KMS-11 (cell line): Measurements from ENCODE around the gene ZNRF3.

ENCODE experiments used
- H2AFZ ChIP-seq: fragments of 200-600 bp; sonication (generic); 2 replicates; pipeline ENCODE4 v1.6.1; 2016; ENCODE audit warnings: antibody characterized with exemption, mixed run types, low read depth
- H3K27ac ChIP-seq: fragments of 200-600 bp; sonication (generic); 2 replicates; pipeline ENCODE4 v1.6.1; 2016; ENCODE audit warnings: mild to moderate bottlenecking, mixed run types
- H3K27me3 ChIP-seq: fragments of 200-600 bp; sonication (generic); 2 replicates; pipeline ENCODE4 v1.6.1; 2017; ENCODE audit warnings: mild to moderate bottlenecking, low read depth, mixed run types, moderate library complexity; ENCODE audit not compliant: insufficient read depth
- H3K36me3 ChIP-seq: fragments of 200-600 bp; sonication (generic); 2 replicates; pipeline ENCODE4 v1.6.1; 2017; ENCODE audit warnings: mild to moderate bottlenecking, mixed run types; ENCODE audit not compliant: insufficient read depth
- H3K4me1 ChIP-seq: fragments of 200-600 bp; sonication (generic); 2 replicates; pipeline ENCODE4 v1.6.1; 2016; ENCODE audit warnings: mild to moderate bottlenecking, low read depth, mixed run types; ENCODE audit not compliant: poor library complexity, severe bottlenecking
- H3K4me2 ChIP-seq: fragments of 200-600 bp; sonication (generic); 2 replicates; pipeline ENCODE4 v1.7.0; 2016; ENCODE audit warnings: mild to moderate bottlenecking, mixed run types
- H3K4me3 ChIP-seq: fragments of 200-600 bp; sonication (generic); IDR thresholded peaks from 2 replicates; pipeline ENCODE4 v1.6.1; 2017; ENCODE audit warnings: low read depth, low read length, mixed read lengths; ENCODE audit not compliant: insufficient read depth
- H3K79me2 ChIP-seq: fragments of 200-600 bp; sonication (generic); 2 replicates; pipeline ENCODE4 v1.6.1; 2016; ENCODE audit warnings: low read depth, mixed run types; ENCODE audit not compliant: insufficient read depth
- H3K9ac ChIP-seq: fragments of 200-600 bp; sonication (generic); 2 replicates; pipeline ENCODE4 v1.6.1; 2016; ENCODE audit warnings: mild to moderate bottlenecking, mixed run types
- H4K20me1 ChIP-seq: fragments of 200-600 bp; sonication (generic); 2 replicates; pipeline ENCODE4 v1.6.1; 2016; ENCODE audit warnings: mild to moderate bottlenecking, mixed run types; ENCODE audit not compliant: insufficient read depth
- CTCF ChIP-seq: fragments of 200-600 bp; sonication (generic); conservative IDR thresholded peaks from 2 replicates; pipeline ENCODE4 v1.6.1; 2017; ENCODE audit warnings: low read depth, mild to moderate bottlenecking, antibody characterized with exemption, low read length, moderate library complexity, mixed read lengths

ZNRF3 gene

GRCh38 chr22:28922540-28923244 lies 39.3 kb downstream of the ZNRF3 start:
- H3K79me2 ChIP-seq: peaks cover 7% of the 10 kb centered on the region; the same call in 1 of the 2 replicates
- H3K4me3 ChIP-seq: no peak overlapping the region
- H3K4me2 ChIP-seq: no peak overlapping the region
- no peaks in the 10 kb centered on the region; the same call in 1 of the 2 replicates for H4K20me1 ChIP-seq
- H3K27ac ChIP-seq: no peak overlapping the region
- H3K4me1 ChIP-seq: peaks cover 25% of the 10 kb centered on the region
- TF ChIP-seq CTCF: no peak
- H3K27me3 ChIP-seq: no peaks in the 10 kb centered on the region
- no peak overlapping the region for H2AFZ ChIP-seq
- H3K9ac ChIP-seq: no peak overlapping the region
- H3K36me3 ChIP-seq: no peaks in the 10 kb centered on the region

GRCh38 chr22:28923826-28924732 lies 40.7 kb downstream of the ZNRF3 start:
- Histone ChIP-seq H3K9ac (no peak overlapping the region), H4K20me1 (no peaks in the 10 kb centered on the region; the same call in 1 of the 2 replicates), H3K4me2 (no peak overlapping the region), H3K27ac (no peak overlapping the region), H2AFZ (no peak overlapping the region), H3K79me2 (peaks cover 7% of the 10 kb centered on the region; the same call in 1 of the 2 replicates), H3K4me3 (no peak overlapping the region), H3K36me3 (no peaks in the 10 kb centered on the region), H3K4me1 (peaks cover 25% of the 10 kb centered on the region), H3K27me3 (no peaks in the 10 kb centered on the region)
- TF ChIP-seq CTCF: no peak

GRCh38 chr22:28925916-28926315 lies 42.5 kb downstream of the ZNRF3 start:
- H3K27me3 ChIP-seq: no peaks in the 10 kb centered on the region
- no peak overlapping the region for H2AFZ ChIP-seq
- peaks cover 15% of the 10 kb centered on the region for H3K4me1 ChIP-seq
- H3K4me3 ChIP-seq: no peak overlapping the region
- no peak overlapping the region for H3K9ac ChIP-seq
- H4K20me1 ChIP-seq: no peaks in the 10 kb centered on the region; the same call in 1 of the 2 replicates
- no peak for TF ChIP-seq CTCF
- peaks cover 7% of the 10 kb centered on the region; the same call in 1 of the 2 replicates for H3K79me2 ChIP-seq
- H3K4me2 ChIP-seq: no peak overlapping the region
- no peaks in the 10 kb centered on the region for H3K36me3 ChIP-seq
- no peak overlapping the region for H3K27ac ChIP-seq

DNA sequence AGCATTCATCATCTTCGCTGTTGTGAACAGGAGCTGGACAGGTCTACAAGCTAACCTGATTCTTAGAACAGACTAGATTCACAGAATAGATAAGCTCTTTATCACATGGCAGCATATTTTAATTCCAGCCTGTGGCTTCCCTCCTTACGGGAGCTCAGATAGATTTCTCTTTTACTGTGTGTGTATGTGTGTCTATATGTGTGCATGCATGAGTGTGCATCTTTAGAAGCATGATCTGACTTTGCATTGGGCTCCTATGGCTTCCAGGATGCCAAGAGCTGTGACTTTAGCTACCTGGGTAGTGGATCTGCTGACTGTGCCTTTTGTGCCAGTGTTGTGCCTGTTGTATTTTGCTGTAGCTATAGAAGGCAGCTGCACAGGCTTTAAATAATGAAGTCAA lies 44.3 kb downstream of the ZNRF3 start:
- Histone ChIP-seq H4K20me1 (no peaks in the 10 kb centered on the region), H3K4me1 (no peaks in the 10 kb centered on the region), H3K4me3 (no peak overlapping the region), H3K9ac (no peak overlapping the region), H3K4me2 (no peak overlapping the region), H3K79me2 (peaks cover 7% of the 10 kb centered on the region; the same call in 1 of the 2 replicates), H2AFZ (no peak overlapping the region), H3K27me3 (no peaks in the 10 kb centered on the region), H3K27ac (no peak overlapping the region), H3K36me3 (no peaks in the 10 kb centered on the region)
- TF ChIP-seq CTCF: no peak
